ENCODE measurements around the gene C4B. TPM values are rescaled to one million over a fixed set of nuclear protein-coding genes. Genes with fewer than 3 reads are reported as not detected.
"Not testable (repeated sequence)": the region's sequence is repeated elsewhere in the genome, so short reads cannot be mapped to it uniquely, and the experiment has no call there.

C4B gene
- total RNA-seq, 1 donor from 2014 or later = 3.2 TPM

- not testable (repeated sequence) for H3K4me1 ChIP-seq (ENCODE audit: insufficient read depth, low read length); H3K9me3 ChIP-seq (ENCODE audit: insufficient read depth, low read depth, low read length); DNase-seq (ENCODE audit: low read depth); H3K9ac ChIP-seq (ENCODE audit: low read length); H2AFZ ChIP-seq (ENCODE audit: low read depth, low read length); H3K27me3 ChIP-seq (ENCODE audit: insufficient read depth, low read length); H3K79me2 ChIP-seq (ENCODE audit: insufficient read depth, low read length); H3K4me3 Mint-ChIP-seq (ENCODE audit: unreplicated experiment); H3K27me3 Mint-ChIP-seq (ENCODE audit: low read depth, unreplicated experiment); H4K20me1 ChIP-seq (ENCODE audit: insufficient read depth, low read length); H3K4me2 ChIP-seq (ENCODE audit: low read length); H3K27ac ChIP-seq (ENCODE audit: low read depth, low read length); H3K4me1 Mint-ChIP-seq (ENCODE audit: low read depth, unreplicated experiment); H3K36me3 ChIP-seq (ENCODE audit: insufficient read depth, low read length); H3K36me3 Mint-ChIP-seq (ENCODE audit: low read depth, unreplicated experiment); H3K9me3 Mint-ChIP-seq (ENCODE audit: unreplicated experiment); H3K4me3 ChIP-seq (ENCODE audit: insufficient read depth, low read depth, low read length); FAIRE-seq; H3K27ac Mint-ChIP-seq (ENCODE audit: unreplicated experiment)
These were observed 33.6 kb upstream of the C4B start for GRCh38 chr6:31980998-31981397.

- FAIRE-seq = not testable (repeated sequence)
These were observed 32.9 kb upstream of the C4B start, which contains the start of gene C4A for GRCh38 chr6:31981744-31982143. Gene C4A (plus strand): TSS chr6:31982057. CDS start chr6:31982108, 51 bp downstream.

GRCh38 chr6:31989363-31989762, 25.2 kb upstream of the C4B start:
- not testable (repeated sequence) for H4K20me1 ChIP-seq (ENCODE audit: insufficient read depth, low read length); FAIRE-seq; H3K9me3 Mint-ChIP-seq (ENCODE audit: unreplicated experiment); H3K79me2 ChIP-seq (ENCODE audit: insufficient read depth, low read length); H3K4me1 ChIP-seq (ENCODE audit: insufficient read depth, low read length); H3K4me2 ChIP-seq (ENCODE audit: low read length); H2AFZ ChIP-seq (ENCODE audit: low read depth, low read length); H3K4me3 ChIP-seq (ENCODE audit: insufficient read depth, low read depth, low read length); H3K27me3 Mint-ChIP-seq (ENCODE audit: low read depth, unreplicated experiment); H3K4me3 Mint-ChIP-seq (ENCODE audit: unreplicated experiment); H3K9ac ChIP-seq (ENCODE audit: low read length); H3K9me3 ChIP-seq (ENCODE audit: insufficient read depth, low read depth, low read length); H3K4me1 Mint-ChIP-seq (ENCODE audit: low read depth, unreplicated experiment); H3K36me3 ChIP-seq (ENCODE audit: insufficient read depth, low read length); H3K27ac Mint-ChIP-seq (ENCODE audit: unreplicated experiment); H3K27me3 ChIP-seq (ENCODE audit: insufficient read depth, low read length); H3K27ac ChIP-seq (ENCODE audit: low read depth, low read length); H3K36me3 Mint-ChIP-seq (ENCODE audit: low read depth, unreplicated experiment); DNase-seq (ENCODE audit: low read depth)

More at GRCh38 chr6:31981744-31982143, 32.9 kb upstream of the C4B start, which contains the start of gene C4A:
- H3K36me3 ChIP-seq (ENCODE audit: insufficient read depth, low read length); H4K20me1 ChIP-seq (ENCODE audit: insufficient read depth, low read length); H3K9ac ChIP-seq (ENCODE audit: low read length); H3K4me3 Mint-ChIP-seq (ENCODE audit: unreplicated experiment); DNase-seq (ENCODE audit: low read depth); H3K9me3 Mint-ChIP-seq (ENCODE audit: unreplicated experiment); H2AFZ ChIP-seq (ENCODE audit: low read depth, low read length); H3K27me3 Mint-ChIP-seq (ENCODE audit: low read depth, unreplicated experiment); H3K4me3 ChIP-seq (ENCODE audit: insufficient read depth, low read depth, low read length); H3K27ac Mint-ChIP-seq (ENCODE audit: unreplicated experiment); H3K79me2 ChIP-seq (ENCODE audit: insufficient read depth, low read length); H3K27me3 ChIP-seq (ENCODE audit: insufficient read depth, low read length); H3K27ac ChIP-seq (ENCODE audit: low read depth, low read length); H3K36me3 Mint-ChIP-seq (ENCODE audit: low read depth, unreplicated experiment); H3K9me3 ChIP-seq (ENCODE audit: insufficient read depth, low read depth, low read length); H3K4me2 ChIP-seq (ENCODE audit: low read length); H3K4me1 ChIP-seq (ENCODE audit: insufficient read depth, low read length); H3K4me1 Mint-ChIP-seq (ENCODE audit: low read depth, unreplicated experiment): not testable (repeated sequence)

DNA sequence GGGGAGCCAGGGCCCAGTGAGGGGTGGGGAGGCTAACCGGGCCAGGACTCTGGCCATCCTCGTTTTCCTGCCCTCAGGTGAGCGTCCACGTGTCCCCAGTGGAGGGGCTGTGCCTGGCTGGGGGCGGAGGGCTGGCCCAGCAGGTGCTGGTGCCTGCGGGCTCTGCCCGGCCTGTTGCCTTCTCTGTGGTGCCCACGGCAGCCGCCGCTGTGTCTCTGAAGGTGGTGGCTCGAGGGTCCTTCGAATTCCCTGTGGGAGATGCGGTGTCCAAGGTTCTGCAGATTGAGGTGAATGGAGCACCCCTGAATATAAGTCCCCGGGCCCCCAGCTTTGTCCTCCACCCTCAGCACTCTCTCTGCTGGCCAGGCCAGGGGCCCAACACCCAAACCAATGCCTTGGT, 20.2 kb upstream of the C4B start:
- H3K79me2 ChIP-seq (ENCODE audit: insufficient read depth, low read length); DNase-seq (ENCODE audit: low read depth); H3K27ac ChIP-seq (ENCODE audit: low read depth, low read length); H3K27me3 Mint-ChIP-seq (ENCODE audit: low read depth, unreplicated experiment); H3K4me1 Mint-ChIP-seq (ENCODE audit: low read depth, unreplicated experiment); H3K9me3 ChIP-seq (ENCODE audit: insufficient read depth, low read depth, low read length); H3K4me3 Mint-ChIP-seq (ENCODE audit: unreplicated experiment); H3K9me3 Mint-ChIP-seq (ENCODE audit: unreplicated experiment); H3K9ac ChIP-seq (ENCODE audit: low read length); H3K4me1 ChIP-seq (ENCODE audit: insufficient read depth, low read length); H3K4me2 ChIP-seq (ENCODE audit: low read length); H3K4me3 ChIP-seq (ENCODE audit: insufficient read depth, low read depth, low read length); FAIRE-seq; H2AFZ ChIP-seq (ENCODE audit: low read depth, low read length); H3K27ac Mint-ChIP-seq (ENCODE audit: unreplicated experiment); H3K36me3 Mint-ChIP-seq (ENCODE audit: low read depth, unreplicated experiment); H3K27me3 ChIP-seq (ENCODE audit: insufficient read depth, low read length); H3K36me3 ChIP-seq (ENCODE audit: insufficient read depth, low read length); H4K20me1 ChIP-seq (ENCODE audit: insufficient read depth, low read length): not testable (repeated sequence)

- H4K20me1 ChIP-seq (ENCODE audit: insufficient read depth, low read length); H3K9me3 Mint-ChIP-seq (ENCODE audit: unreplicated experiment); H3K27me3 ChIP-seq (ENCODE audit: insufficient read depth, low read length); H3K36me3 Mint-ChIP-seq (ENCODE audit: low read depth, unreplicated experiment); H3K4me1 Mint-ChIP-seq (ENCODE audit: low read depth, unreplicated experiment); H3K4me3 Mint-ChIP-seq (ENCODE audit: unreplicated experiment); H3K79me2 ChIP-seq (ENCODE audit: insufficient read depth, low read length); H3K9ac ChIP-seq (ENCODE audit: low read length); H3K27me3 Mint-ChIP-seq (ENCODE audit: low read depth, unreplicated experiment); H3K4me3 ChIP-seq (ENCODE audit: insufficient read depth, low read depth, low read length); DNase-seq (ENCODE audit: low read depth); H2AFZ ChIP-seq (ENCODE audit: low read depth, low read length); H3K4me2 ChIP-seq (ENCODE audit: low read length); H3K27ac Mint-ChIP-seq (ENCODE audit: unreplicated experiment); H3K27ac ChIP-seq (ENCODE audit: low read depth, low read length); H3K9me3 ChIP-seq (ENCODE audit: insufficient read depth, low read depth, low read length); FAIRE-seq; H3K4me1 ChIP-seq (ENCODE audit: insufficient read depth, low read length); H3K36me3 ChIP-seq (ENCODE audit: insufficient read depth, low read length): not testable (repeated sequence)
These were observed 18.2 kb upstream of the C4B start for GRCh38 chr6:31996385-31996784.

DNA sequence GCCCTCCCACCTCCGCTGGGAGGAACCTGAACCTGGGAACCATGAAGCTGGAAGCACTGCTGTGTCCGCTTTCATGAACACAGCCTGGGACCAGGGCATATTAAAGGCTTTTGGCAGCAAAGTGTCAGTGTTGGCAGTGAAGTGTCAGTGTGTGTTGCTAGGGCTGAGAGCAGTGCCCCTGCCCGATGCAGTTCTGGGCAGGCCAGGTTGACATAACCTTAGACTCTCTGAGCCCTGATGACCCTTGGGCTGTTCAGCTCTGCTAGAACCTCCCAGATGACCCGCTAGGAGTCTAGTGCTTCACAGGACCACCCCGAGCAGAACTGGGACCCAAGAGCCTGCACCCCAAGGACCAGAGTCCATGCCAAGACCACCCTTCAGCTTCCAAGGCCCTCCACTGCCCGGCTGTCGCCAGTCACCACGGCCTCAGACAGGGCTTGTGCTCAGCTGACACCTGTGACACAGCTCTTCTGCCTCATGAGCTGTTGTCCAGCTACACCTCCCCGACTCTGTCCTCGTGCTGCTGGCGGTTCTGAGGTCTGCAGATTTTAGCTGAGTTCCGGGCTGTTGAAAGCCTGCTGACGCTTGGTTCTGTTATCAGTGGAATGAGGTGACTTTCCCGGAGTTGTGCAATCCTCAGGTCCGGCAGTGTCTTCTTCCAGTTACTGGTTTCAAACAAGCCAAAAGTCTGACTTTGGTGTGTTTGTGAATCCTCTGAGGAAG, 11.9 kb upstream of the C4B start:
- not testable (repeated sequence) for H3K79me2 ChIP-seq (ENCODE audit: insufficient read depth, low read length); H3K27me3 Mint-ChIP-seq (ENCODE audit: low read depth, unreplicated experiment); H3K9me3 Mint-ChIP-seq (ENCODE audit: unreplicated experiment); H3K36me3 Mint-ChIP-seq (ENCODE audit: low read depth, unreplicated experiment); H3K9ac ChIP-seq (ENCODE audit: low read length); FAIRE-seq; H3K27me3 ChIP-seq (ENCODE audit: insufficient read depth, low read length); H3K9me3 ChIP-seq (ENCODE audit: insufficient read depth, low read depth, low read length); H3K27ac ChIP-seq (ENCODE audit: low read depth, low read length); H3K4me3 ChIP-seq (ENCODE audit: insufficient read depth, low read depth, low read length); H4K20me1 ChIP-seq (ENCODE audit: insufficient read depth, low read length); H3K27ac Mint-ChIP-seq (ENCODE audit: unreplicated experiment); DNase-seq (ENCODE audit: low read depth); H3K4me1 Mint-ChIP-seq (ENCODE audit: low read depth, unreplicated experiment); H3K4me3 Mint-ChIP-seq (ENCODE audit: unreplicated experiment); H2AFZ ChIP-seq (ENCODE audit: low read depth, low read length); H3K4me1 ChIP-seq (ENCODE audit: insufficient read depth, low read length); H3K4me2 ChIP-seq (ENCODE audit: low read length); H3K36me3 ChIP-seq (ENCODE audit: insufficient read depth, low read length)

All from astrocyte (in vitro differentiated cells and primary cell).